ENCODE measurements around the gene SCARB1. TPM values are rescaled to one million over a fixed set of nuclear protein-coding genes. Genes with fewer than 3 reads are reported as not detected.

SCARB1 gene
- total RNA-seq, 2 donors from 2014 or later, result 33.0 to 36.2 TPM

- peaks cover 31% of the 10 kb centered on the region for H3K4me1 Mint-ChIP-seq
- Histone ChIP-seq H3K9ac (ENCODE audit: extremely low read depth, low read length, poor library complexity, severe bottlenecking) (no peak overlapping the region), H3K36me3 (ENCODE audit: control insufficient read depth, insufficient read depth, low read length) (no peaks in the 10 kb centered on the region), H3K9me3 (ENCODE audit: control insufficient read depth, low read length) (no peaks in the 10 kb centered on the region), H3K4me3 (ENCODE audit: low read length) (no peak overlapping the region), H3K27ac (ENCODE audit: low read depth, low read length) (no peak overlapping the region), H3K4me1 (ENCODE audit: control insufficient read depth, insufficient read depth, low read length) (no peaks in the 10 kb centered on the region), H3K27me3 (ENCODE audit: control insufficient read depth, insufficient read depth, low read length, poor library complexity, severe bottlenecking) (no peaks in the 10 kb centered on the region)
- 90 to 91% methylated on average over 5 to 14 of the region's 14 CpGs for WGBS, 2 experiments (ENCODE audit: insufficient coverage in 1 of 2, insufficient read length in 1 of 2)
- H3K4me3 Mint-ChIP-seq, result no peak overlapping the region
- H3K27ac Mint-ChIP-seq, result peak overlapping the region; percentile 79
- DNase-seq, result peak; percentile 58
- TF ChIP-seq CTCF (conservative IDR thresholded peaks at IDR 0.05), result no peak
- H3K9me3 Mint-ChIP-seq, result no peaks in the 10 kb centered on the region
- H3K36me3 Mint-ChIP-seq (ENCODE audit: low read depth), result no peaks in the 10 kb centered on the region
- H3K27me3 Mint-ChIP-seq (ENCODE audit: insufficient read depth), result no peaks in the 10 kb centered on the region
Measured at GRCh38 chr12:124842073-124842749, 21.5 kb downstream of the SCARB1 start.

GRCh38 chr12:124841558-124841945, 22.1 kb downstream of the SCARB1 start:
- Mint-ChIP-seq H3K4me1 (peaks cover 31% of the 10 kb centered on the region), H3K27me3 (ENCODE audit: insufficient read depth) (no peaks in the 10 kb centered on the region), H3K36me3 (ENCODE audit: low read depth) (no peaks in the 10 kb centered on the region), H3K4me3 (no peak overlapping the region), H3K9me3 (no peaks in the 10 kb centered on the region), H3K27ac (peak overlapping the region; percentile 53)
- Histone ChIP-seq H3K27ac (ENCODE audit: low read depth, low read length) (no peak overlapping the region), H3K4me1 (ENCODE audit: control insufficient read depth, insufficient read depth, low read length) (no peaks in the 10 kb centered on the region), H3K27me3 (ENCODE audit: control insufficient read depth, insufficient read depth, low read length, poor library complexity, severe bottlenecking) (no peaks in the 10 kb centered on the region), H3K9ac (ENCODE audit: extremely low read depth, low read length, poor library complexity, severe bottlenecking) (no peak overlapping the region), H3K9me3 (ENCODE audit: control insufficient read depth, low read length) (no peaks in the 10 kb centered on the region), H3K36me3 (ENCODE audit: control insufficient read depth, insufficient read depth, low read length) (no peaks in the 10 kb centered on the region), H3K4me3 (ENCODE audit: low read length) (no peak overlapping the region)
- 91 to 93% methylated on average over 5 to 7 of the region's 7 CpGs for WGBS, 2 experiments (ENCODE audit: insufficient coverage in 1 of 2, insufficient read length in 1 of 2)
- TF ChIP-seq CTCF (conservative IDR thresholded peaks at IDR 0.05), result no peak
- peak; percentile 80 for DNase-seq

GRCh38 chr12:124837958-124838803, 25.5 kb downstream of the SCARB1 start:
- no peaks in the 10 kb centered on the region for H3K9me3 ChIP-seq (ENCODE audit: control insufficient read depth, low read length)
- no peak overlapping the region for H3K4me3 ChIP-seq (ENCODE audit: low read length)
- no peak overlapping the region for H3K27ac Mint-ChIP-seq
- H3K27me3 Mint-ChIP-seq (ENCODE audit: insufficient read depth), result no peaks in the 10 kb centered on the region
- peaks cover 31% of the 10 kb centered on the region for H3K4me1 Mint-ChIP-seq
- H3K27me3 ChIP-seq (ENCODE audit: control insufficient read depth, insufficient read depth, low read length, poor library complexity, severe bottlenecking), result no peaks in the 10 kb centered on the region
- no peak overlapping the region for H3K4me3 Mint-ChIP-seq
- no peaks in the 10 kb centered on the region for H3K36me3 ChIP-seq (ENCODE audit: control insufficient read depth, insufficient read depth, low read length)
- H3K27ac ChIP-seq (ENCODE audit: low read depth, low read length), result no peak overlapping the region
- H3K36me3 Mint-ChIP-seq (ENCODE audit: low read depth), result no peaks in the 10 kb centered on the region
- H3K9me3 Mint-ChIP-seq, result no peaks in the 10 kb centered on the region
- 83 to 87% methylated on average over 10 to 16 of the region's 16 CpGs for WGBS, 2 experiments (ENCODE audit: insufficient coverage in 1 of 2, insufficient read length in 1 of 2)
- DNase-seq, result peak; percentile 71
- no peak for TF ChIP-seq CTCF (conservative IDR thresholded peaks at IDR 0.05)
- H3K4me1 ChIP-seq (ENCODE audit: control insufficient read depth, insufficient read depth, low read length), result peaks cover 9% of the 10 kb centered on the region
- no peak overlapping the region for H3K9ac ChIP-seq (ENCODE audit: extremely low read depth, low read length, poor library complexity, severe bottlenecking)

Data from endodermal cell (in vitro differentiated cells).